ENCODE data around the gene TCF7L1. TPM values are rescaled to one million over a fixed set of nuclear protein-coding genes. Genes with fewer than 3 reads are reported as not detected.

The TCF7L1 gene
- polyA plus RNA-seq, 1 donor (not counting 4 experiments of a cell fraction or from before 2014, with no cell fraction given): 1.0 TPM

DNA sequence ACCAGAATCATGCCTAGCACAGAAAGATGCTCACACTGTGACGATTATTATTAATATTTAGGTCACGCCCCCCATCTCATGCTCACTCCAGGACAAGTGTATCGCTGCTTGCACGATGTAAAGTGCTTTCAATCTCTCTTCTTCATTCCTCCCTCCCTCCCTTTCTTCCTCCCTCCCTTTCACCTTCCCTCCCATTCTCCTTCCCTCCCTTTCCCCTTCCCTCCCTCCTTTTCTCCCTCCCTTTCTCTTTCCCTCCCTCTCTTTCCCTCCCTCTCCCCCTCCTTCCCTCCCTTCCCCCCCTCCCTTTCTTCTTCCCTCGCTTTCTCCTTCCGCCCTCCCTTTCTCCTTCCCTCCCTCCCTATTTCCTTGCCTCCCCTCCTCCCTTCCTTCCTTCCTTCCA, 175.0 kb downstream of the TCF7L1 start:
- no peak for FAIRE-seq
- dilution Hi-C loops (cut with MboI; ENCODE audit: extremely low pct_ligation_motif_present, low sequenced_read_pairs): no loop called here

DNA sequence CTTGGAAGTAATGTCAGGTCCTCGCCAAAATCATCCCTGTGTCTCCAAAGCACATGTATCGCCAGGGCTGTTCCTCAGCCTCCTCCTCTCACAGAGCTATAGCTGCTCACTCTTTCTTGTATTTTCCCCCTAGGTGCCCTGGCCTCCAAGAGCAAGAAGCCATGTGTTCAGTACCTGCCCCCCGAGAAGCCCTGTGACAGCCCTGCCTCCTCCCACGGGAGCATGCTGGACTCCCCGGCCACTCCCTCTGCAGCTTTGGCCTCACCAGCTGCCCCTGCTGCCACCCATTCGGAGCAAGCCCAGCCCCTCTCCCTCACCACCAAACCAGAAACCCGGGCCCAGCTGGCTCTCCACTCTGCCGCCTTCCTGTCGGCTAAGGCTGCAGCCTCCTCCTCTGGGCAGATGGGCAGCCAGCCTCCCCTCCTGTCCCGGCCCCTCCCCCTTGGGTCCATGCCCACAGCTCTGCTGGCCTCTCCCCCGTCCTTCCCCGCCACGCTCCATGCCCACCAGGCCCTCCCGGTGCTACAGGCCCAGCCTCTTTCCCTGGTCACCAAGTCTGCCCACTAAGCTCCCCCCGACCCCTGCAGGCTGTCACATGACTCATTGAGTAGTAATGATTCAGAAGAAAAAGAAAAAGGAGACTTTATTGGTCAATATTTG, 175.8 kb downstream of the TCF7L1 start:
- H3K79me2 ChIP-seq (ENCODE audit: control insufficient read depth, insufficient read depth, low read length): no peaks in the 10 kb centered on the region
- H3K4me3 ChIP-seq (ENCODE audit: control insufficient read depth in 2 of 3, extremely low read depth in 1 of 3, insufficient read depth in 2 of 3, low read depth in 1 of 3, low read length in 3 of 3): no peak overlapping the region
- H2AFZ ChIP-seq (ENCODE audit: control insufficient read depth, low read length): no peak overlapping the region
- no peak for DNase-seq (ENCODE audit: low read depth, low spot score)
- TF ChIP-seq, protein P1, sequence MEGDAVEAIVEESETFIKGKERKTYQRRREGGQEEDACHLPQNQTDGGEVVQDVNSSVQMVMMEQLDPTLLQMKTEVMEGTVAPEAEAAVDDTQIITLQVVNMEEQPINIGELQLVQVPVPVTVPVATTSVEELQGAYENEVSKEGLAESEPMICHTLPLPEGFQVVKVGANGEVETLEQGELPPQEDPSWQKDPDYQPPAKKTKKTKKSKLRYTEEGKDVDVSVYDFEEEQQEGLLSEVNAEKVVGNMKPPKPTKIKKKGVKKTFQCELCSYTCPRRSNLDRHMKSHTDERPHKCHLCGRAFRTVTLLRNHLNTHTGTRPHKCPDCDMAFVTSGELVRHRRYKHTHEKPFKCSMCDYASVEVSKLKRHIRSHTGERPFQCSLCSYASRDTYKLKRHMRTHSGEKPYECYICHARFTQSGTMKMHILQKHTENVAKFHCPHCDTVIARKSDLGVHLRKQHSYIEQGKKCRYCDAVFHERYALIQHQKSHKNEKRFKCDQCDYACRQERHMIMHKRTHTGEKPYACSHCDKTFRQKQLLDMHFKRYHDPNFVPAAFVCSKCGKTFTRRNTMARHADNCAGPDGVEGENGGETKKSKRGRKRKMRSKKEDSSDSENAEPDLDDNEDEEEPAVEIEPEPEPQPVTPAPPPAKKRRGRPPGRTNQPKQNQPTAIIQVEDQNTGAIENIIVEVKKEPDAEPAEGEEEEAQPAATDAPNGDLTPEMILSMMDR (optimal IDR thresholded peaks at IDR 0.05 in 1 of 3, IDR thresholded peaks at IDR 0.05 in 1 of 3, conservative IDR thresholded peaks at IDR 0.05 in 1 of 3; ENCODE audit: extremely low read depth in 1 of 3, insufficient read depth in 2 of 3, low read length in 3 of 3): no peak
- no peak for TF ChIP-seq EZH2 (IDR thresholded peaks at IDR 0.05; ENCODE audit: low read length)
- no peak overlapping the region for H3K4me2 ChIP-seq (ENCODE audit: control insufficient read depth, extremely low read depth, insufficient read depth, low read depth, low read length)
- H3K9ac ChIP-seq (ENCODE audit: control insufficient read depth, extremely low read depth, insufficient read depth, low read length): no peak overlapping the region
- no peaks in the 10 kb centered on the region for H4K20me1 ChIP-seq (ENCODE audit: control insufficient read depth, extremely low read depth, insufficient read depth, low read length)
- no peaks in the 10 kb centered on the region for H3K9me1 ChIP-seq (ENCODE audit: control insufficient read depth, extremely low read depth, insufficient read depth, low read length)
- peaks cover 12% of the 10 kb centered on the region for H3K4me1 ChIP-seq (ENCODE audit: control insufficient read depth, extremely low read depth, insufficient read depth, low read length)
- H3K9me3 ChIP-seq (ENCODE audit: control insufficient read depth, low read depth, low read length): no peaks in the 10 kb centered on the region
- no peak for FAIRE-seq
- peaks cover 0 to 24% of the 10 kb centered on the region in 2 experiments for H3K36me3 ChIP-seq (ENCODE audit: control insufficient read depth in 2 of 2, extremely low read depth in 1 of 2, insufficient read depth in 2 of 2, low read length in 2 of 2)
- H3K27ac ChIP-seq (ENCODE audit: control insufficient read depth, insufficient read depth, low read length): no peak overlapping the region
- dilution Hi-C loops (cut with MboI; ENCODE audit: extremely low pct_ligation_motif_present, low sequenced_read_pairs): no loop called here
- H3K27me3 ChIP-seq (ENCODE audit: control insufficient read depth, extremely low read depth, insufficient read depth, low read length): no peaks in the 10 kb centered on the region

More for the DNA sequence above, 175.0 kb downstream of the TCF7L1 start:
- no peaks in the 10 kb centered on the region for H4K20me1 ChIP-seq (ENCODE audit: control insufficient read depth, extremely low read depth, insufficient read depth, low read length)
- H3K79me2 ChIP-seq (ENCODE audit: control insufficient read depth, insufficient read depth, low read length): no peaks in the 10 kb centered on the region
- no peak for DNase-seq (ENCODE audit: low read depth, low spot score)
- H3K4me1 ChIP-seq (ENCODE audit: control insufficient read depth, extremely low read depth, insufficient read depth, low read length): peaks cover 12% of the 10 kb centered on the region
- TF ChIP-seq EZH2 (IDR thresholded peaks at IDR 0.05; ENCODE audit: low read length): no peak
- TF ChIP-seq, protein P1 (optimal IDR thresholded peaks at IDR 0.05 in 1 of 3, IDR thresholded peaks at IDR 0.05 in 1 of 3, conservative IDR thresholded peaks at IDR 0.05 in 1 of 3; ENCODE audit: extremely low read depth in 1 of 3, insufficient read depth in 2 of 3, low read length in 3 of 3): no peak
- H3K27me3 ChIP-seq (ENCODE audit: control insufficient read depth, extremely low read depth, insufficient read depth, low read length): no peaks in the 10 kb centered on the region
- H3K9ac ChIP-seq (ENCODE audit: control insufficient read depth, extremely low read depth, insufficient read depth, low read length): no peak overlapping the region
- no peaks in the 10 kb centered on the region for H3K9me3 ChIP-seq (ENCODE audit: control insufficient read depth, low read depth, low read length)
- no peak overlapping the region for H3K4me2 ChIP-seq (ENCODE audit: control insufficient read depth, extremely low read depth, insufficient read depth, low read depth, low read length)
- H3K9me1 ChIP-seq (ENCODE audit: control insufficient read depth, extremely low read depth, insufficient read depth, low read length): no peaks in the 10 kb centered on the region
- peaks cover 0 to 29% of the 10 kb centered on the region in 2 experiments for H3K36me3 ChIP-seq (ENCODE audit: control insufficient read depth in 2 of 2, extremely low read depth in 1 of 2, insufficient read depth in 2 of 2, low read length in 2 of 2)
- no peak overlapping the region for H2AFZ ChIP-seq (ENCODE audit: control insufficient read depth, low read length)
- H3K4me3 ChIP-seq (ENCODE audit: control insufficient read depth in 2 of 3, extremely low read depth in 1 of 3, insufficient read depth in 2 of 3, low read depth in 1 of 3, low read length in 3 of 3): no peak overlapping the region
- no peak overlapping the region for H3K27ac ChIP-seq (ENCODE audit: control insufficient read depth, insufficient read depth, low read length)

Data from keratinocyte (primary cell).